GM19455 (cell line): ENCODE data around the gene FAM200B.
"Not testable (repeated sequence)": the region's sequence is repeated elsewhere in the genome, so short reads cannot be mapped to it uniquely, and the experiment has no call there.

ENCODE experiments used
- ATAC-seq: cut with Tn5 transposase; IDR thresholded peaks from one replicate; pipeline ENCODE4 v1.9.1; 2021; ENCODE audit not compliant: unreplicated experiment

FAM200B gene

GRCh38 chr4:15733061-15733460 lies 51.4 kb downstream of the FAM200B start:
- not testable (repeated sequence) for ATAC-seq

GRCh38 chr4:15735536-15735935 lies 53.9 kb downstream of the FAM200B start:
- ATAC-seq: no peak

- no peak for ATAC-seq
Observed at GRCh38 chr4:15736514-15737050, 55.0 kb downstream of the FAM200B start.

GRCh38 chr4:15737255-15737654 lies 55.6 kb downstream of the FAM200B start:
- ATAC-seq: no peak

- no peak for ATAC-seq
Observed at GRCh38 chr4:15738877-15739276, 57.2 kb downstream of the FAM200B start.
